Endothelial cell of umbilical vein (primary cell): Measurements from ENCODE around the gene ZNF414.

ENCODE experiments used
- EZH2 ChIP-seq: IDR thresholded peaks from 2 replicates; pipeline ENCODE4 v1.6.1; 2012; ENCODE audit warnings: borderline replicate concordance, low read depth, mild to moderate bottlenecking, moderate library complexity, low read length, inconsistent platforms; ENCODE audit not compliant: severe bottlenecking
- FOS ChIP-seq: IDR thresholded peaks from 2 replicates; pipeline ENCODE4 v1.6.1; 2011; ENCODE audit warnings: mild to moderate bottlenecking, low read length, moderate library complexity, borderline replicate concordance; ENCODE audit not compliant: insufficient read depth
- GATA2 ChIP-seq: IDR thresholded peaks from 2 replicates; pipeline ENCODE4 v1.7.0; 2011; ENCODE audit warnings: low read depth, mild to moderate bottlenecking, moderate library complexity, mixed read lengths, low read length; ENCODE audit not compliant: insufficient read length, insufficient read depth
- JUN ChIP-seq: IDR thresholded peaks from 2 replicates; pipeline ENCODE4 v1.6.1; 2011; ENCODE audit warnings: borderline replicate concordance, low read depth; ENCODE audit not compliant: insufficient read length, insufficient read depth
- MYC ChIP-seq: IDR thresholded peaks from one replicate; pipeline ENCODE4 v1.6.1; 2011; ENCODE audit warnings: mild to moderate bottlenecking, low read depth, low read length
- POLR2A ChIP-seq: IDR thresholded peaks from 2 replicates; pipeline ENCODE4 v1.6.1; 2012; ENCODE audit warnings: low read depth, mild to moderate bottlenecking, control low read depth, low read length
- POLR2AphosphoS5 ChIP-seq: IDR thresholded peaks from 2 replicates; pipeline ENCODE4 v1.6.1; 2012; ENCODE audit warnings: low read depth, mild to moderate bottlenecking, control low read depth, low read length, moderate library complexity; ENCODE audit not compliant: insufficient read depth
- TF ChIP-seq, protein P1 (sequence below), 2 donors: IDR thresholded peaks; 1 replicate in 1 of 2; 2 replicates in 1 of 2; pipeline ENCODE4 v1.5.1; 2011; ENCODE audit warnings: low read length in 2 of 2, mild to moderate bottlenecking in 2 of 2, moderate library complexity in 2 of 2, control low read depth in 1 of 2, inconsistent platforms in 1 of 2, low read depth in 1 of 2; ENCODE audit not compliant: insufficient read depth in 1 of 2; ENCODE audit errors: extremely low read depth in 1 of 2
- TF ChIP-seq, protein P2 (sequence below): IDR thresholded peaks from 2 replicates; pipeline ENCODE4 v1.6.1; 2011; ENCODE audit not compliant: insufficient read depth, insufficient read length

DNA sequence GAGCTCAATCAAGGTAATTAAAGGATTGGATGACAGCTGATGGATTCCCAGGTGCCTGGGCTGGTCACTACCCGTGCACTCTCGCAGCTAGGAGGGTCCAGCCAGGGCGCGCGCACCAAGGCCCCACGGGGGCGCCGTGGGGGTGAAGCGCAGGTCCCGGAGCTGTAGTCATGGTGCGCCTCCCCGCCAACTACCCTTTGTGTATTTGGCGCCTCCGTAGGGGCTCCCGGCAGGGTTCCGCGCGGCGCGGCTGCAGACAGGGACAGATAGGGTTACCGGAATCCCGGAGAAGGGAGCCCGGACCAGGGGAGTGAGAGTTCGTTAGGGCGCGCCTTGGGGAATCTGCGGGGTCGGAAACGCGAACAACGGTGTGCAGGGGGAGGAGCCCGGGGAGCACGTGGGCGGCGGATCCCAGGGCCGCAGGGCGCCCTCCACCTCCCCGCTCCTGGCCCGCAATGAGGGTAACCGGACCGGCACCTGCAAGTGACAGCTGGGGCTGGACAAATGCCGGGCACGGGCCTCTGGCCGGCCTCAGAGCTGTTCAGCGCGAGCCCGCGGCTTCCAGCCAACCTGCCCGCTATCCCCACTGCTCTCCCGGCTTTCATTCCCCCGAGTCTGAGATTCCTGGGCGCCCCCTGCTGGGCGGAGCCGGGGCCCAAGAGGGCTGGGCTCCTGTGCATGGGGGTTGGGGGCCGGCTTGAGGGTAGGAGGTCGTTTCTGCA, 8.1 kb downstream of the ZNF414 start:
- TF ChIP-seq, protein P1, sequence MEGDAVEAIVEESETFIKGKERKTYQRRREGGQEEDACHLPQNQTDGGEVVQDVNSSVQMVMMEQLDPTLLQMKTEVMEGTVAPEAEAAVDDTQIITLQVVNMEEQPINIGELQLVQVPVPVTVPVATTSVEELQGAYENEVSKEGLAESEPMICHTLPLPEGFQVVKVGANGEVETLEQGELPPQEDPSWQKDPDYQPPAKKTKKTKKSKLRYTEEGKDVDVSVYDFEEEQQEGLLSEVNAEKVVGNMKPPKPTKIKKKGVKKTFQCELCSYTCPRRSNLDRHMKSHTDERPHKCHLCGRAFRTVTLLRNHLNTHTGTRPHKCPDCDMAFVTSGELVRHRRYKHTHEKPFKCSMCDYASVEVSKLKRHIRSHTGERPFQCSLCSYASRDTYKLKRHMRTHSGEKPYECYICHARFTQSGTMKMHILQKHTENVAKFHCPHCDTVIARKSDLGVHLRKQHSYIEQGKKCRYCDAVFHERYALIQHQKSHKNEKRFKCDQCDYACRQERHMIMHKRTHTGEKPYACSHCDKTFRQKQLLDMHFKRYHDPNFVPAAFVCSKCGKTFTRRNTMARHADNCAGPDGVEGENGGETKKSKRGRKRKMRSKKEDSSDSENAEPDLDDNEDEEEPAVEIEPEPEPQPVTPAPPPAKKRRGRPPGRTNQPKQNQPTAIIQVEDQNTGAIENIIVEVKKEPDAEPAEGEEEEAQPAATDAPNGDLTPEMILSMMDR (IDR thresholded peaks at IDR 0.05; ENCODE audit: extremely low read depth in 1 of 2, insufficient read depth in 1 of 2, low read depth in 1 of 2, low read length in 2 of 2): peak; percentile 86 to 92
- TF ChIP-seq POLR2AphosphoS5 (peak; percentile 25), POLR2A (no peak), MYC (no peak), EZH2 (no peak), GATA2 (no peak), JUN (no peak), FOS (no peak)
- TF ChIP-seq, protein P2, sequence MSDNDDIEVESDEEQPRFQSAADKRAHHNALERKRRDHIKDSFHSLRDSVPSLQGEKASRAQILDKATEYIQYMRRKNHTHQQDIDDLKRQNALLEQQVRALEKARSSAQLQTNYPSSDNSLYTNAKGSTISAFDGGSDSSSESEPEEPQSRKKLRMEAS: peak; percentile 46
